Transverse colon (tissue), 4 donors: Measurements from ENCODE around the gene NPC1. TPM values are rescaled to one million over a fixed set of nuclear protein-coding genes. Genes with fewer than 3 reads are reported as not detected.
"Not testable (repeated sequence)": the region's sequence is repeated elsewhere in the genome, so short reads cannot be mapped to it uniquely, and the experiment has no call there.

Experiments
- DNase-seq: peaks from one replicate; pipeline ENCODE4 v3.0.0-alpha.2; 2019
- H3K27ac ChIP-seq, 4 donors: fragments of 200-600 bp; sonication (generic); 2 replicates each; pipeline ENCODE4 v1.5.1; 2016 to 2018; ENCODE audit warnings: inconsistent platforms in 4 of 4
- H3K27me3 ChIP-seq: fragments of 200-600 bp; sonication (generic); 2 replicates; pipeline ENCODE4 v1.5.1; 2017; ENCODE audit warnings: inconsistent platforms
- H3K36me3 ChIP-seq, 4 donors: fragments of 200-600 bp; sonication (generic); 2 replicates each; pipeline ENCODE4 v1.5.1; 2017 to 2019; ENCODE audit warnings: inconsistent platforms in 4 of 4
- H3K4me1 ChIP-seq, 4 donors: fragments of 200-600 bp; sonication (generic); 2 replicates each; pipeline ENCODE4 v1.5.1; 2017 to 2020; ENCODE audit warnings: inconsistent platforms in 4 of 4
- H3K4me3 ChIP-seq, 4 donors: fragments of 200-600 bp; sonication (generic); 1 replicate in 1 of 4; 2 replicates in 3 of 4; pipeline versions ENCODE4 v1.5.1 to v1.6.1; 2017 to 2019; ENCODE audit warnings: inconsistent platforms in 4 of 4
- H3K9me3 ChIP-seq, 2 donors: fragments of 200-600 bp; sonication (generic); 2 replicates each; pipeline ENCODE4 v1.5.1; 2017 to 2019; ENCODE audit warnings: inconsistent platforms in 2 of 2
- CTCF ChIP-seq, 5 experiments: fragments of 200-600 bp in 3 of 5; fragments of 450-650 bp in 2 of 5; sonication (generic) in 3 of 5; IDR thresholded peaks; 1 replicate in 2 of 5; 2 replicates in 3 of 5; pipeline ENCODE4 v1.5.1; 2016 to 2017; ENCODE audit warnings: antibody characterized with exemption in 5 of 5, inconsistent platforms in 3 of 5, mild to moderate bottlenecking in 2 of 5, moderate library complexity in 1 of 5
- EP300 ChIP-seq: sonication (generic); formaldehyde crosslinking; IDR thresholded peaks from one replicate; pipeline ENCODE4 v1.6.1; 2017; ENCODE audit warnings: antibody characterized with exemption, low read depth
- POLR2A ChIP-seq: fragments of 450-650 bp; IDR thresholded peaks from one replicate; pipeline ENCODE4 v1.6.1; 2016; ENCODE audit warnings: antibody characterized with exemption, mild to moderate bottlenecking, moderate library complexity
- POLR2AphosphoS5 ChIP-seq, 3 donors: sonication (generic); formaldehyde crosslinking; IDR thresholded peaks; one replicate each; pipeline ENCODE4 v1.6.1; 2016; ENCODE audit warnings: antibody characterized with exemption in 3 of 3
- WGBS, 2 donors: methylation state at CpG; one replicate each; pipeline ENCODE4 v1.1.5; 2018; ENCODE audit warnings: low coverage in 1 of 2; 5-methylcytosine and 5-hydroxymethylcytosine counted together
- in situ Hi-C, 4 donors: fragments of 200-750 bp; cut with MboI; loops; one replicate each; pipeline versions ENCODE4 v1.15.0 to v1.15.1; 2017; ENCODE audit warnings: low sequenced_read_pairs in 3 of 4, low pct_ligation_motif_present in 1 of 4, low pct_unique_long_range_greater_than_20kb in 1 of 4
- intact Hi-C: fragments of 100-400 bp; cut with DNase I; formaldehyde crosslinking; loops from one replicate; pipeline ENCODE4 v1.15.1; 2023; ENCODE audit warnings: low total_unique reads
- total RNA-seq, 4 donors: library from RNA; depleted of rRNA; stranded (reverse); fragments of >200 nt; gene quantifications; one replicate each; pipeline ENCODE4 v1.1.0, GENCODE V29; 2016

Gene NPC1
- total RNA-seq, 4 donors from 2014 or later, result 33.6 to 96.1 (median 49.7) TPM

GRCh38 chr18:23495723-23496440 is 90.4 kb downstream of the NPC1 start:
- Histone ChIP-seq H3K27me3 (no peaks in the 10 kb centered on the region), H3K27ac (peak overlapping the region in 1 of 4 donors; percentile 42), H3K9me3 (no peaks in the 10 kb centered on the region), H3K4me3 (no peak overlapping the region), H3K36me3 (no peaks in the 10 kb centered on the region), H3K4me1 (peaks cover 0 to 7% (median 3%) of the 10 kb centered on the region in 4 donors)
- intact Hi-C loops, result no loop called here
- peak; percentile 35 for DNase-seq
- no peak for TF ChIP-seq EP300
- no peak for TF ChIP-seq CTCF (IDR thresholded peaks at IDR 0.05)
- no peak for TF ChIP-seq POLR2AphosphoS5 (IDR thresholded peaks at IDR 0.05)
- no peak for TF ChIP-seq POLR2A
- WGBS, 2 donors, result 46 to 59% methylated on average over 4 to 12 of the region's 12 CpGs
- in situ Hi-C loops, result no loop called here

GRCh38 chr18:23494992-23495391 is 91.3 kb downstream of the NPC1 start:
- Histone ChIP-seq H3K4me3 (no peak overlapping the region), H3K9me3 (no peaks in the 10 kb centered on the region), H3K27me3 (no peaks in the 10 kb centered on the region), H3K36me3 (no peaks in the 10 kb centered on the region), H3K27ac (no peak overlapping the region), H3K4me1 (peaks cover 0 to 7% (median 3%) of the 10 kb centered on the region in 4 donors)
- TF ChIP-seq EP300, result no peak
- no peak for TF ChIP-seq POLR2A
- no peak for TF ChIP-seq CTCF (IDR thresholded peaks at IDR 0.05)
- no peak for TF ChIP-seq POLR2AphosphoS5 (IDR thresholded peaks at IDR 0.05)
- in situ Hi-C loops, result no loop called here
- intact Hi-C loops, result no loop called here
- 94 to 100% methylated on average over 1 of the region's 1 CpG for WGBS, 2 donors
- no peak for DNase-seq

- Histone ChIP-seq H3K4me3 (no peak overlapping the region), H3K27ac (no peak overlapping the region), H3K4me1 (peaks cover 0 to 2% (median 0%) of the 10 kb centered on the region in 4 donors), H3K27me3 (no peaks in the 10 kb centered on the region), H3K36me3 (no peaks in the 10 kb centered on the region), H3K9me3 (no peaks in the 10 kb centered on the region)
- no peak for DNase-seq
- TF ChIP-seq EP300, result no peak
- no peak for TF ChIP-seq CTCF (IDR thresholded peaks at IDR 0.05)
- TF ChIP-seq POLR2A, result no peak
- no peak for TF ChIP-seq POLR2AphosphoS5 (IDR thresholded peaks at IDR 0.05)
- in situ Hi-C loops, result no loop called here
- 90 to 93% methylated on average over 1 of the region's 1 CpG for WGBS, 2 donors
- intact Hi-C loops, result no loop called here
These were observed 92.7 kb downstream of the NPC1 start for GRCh38 chr18:23493654-23494053.

GRCh38 chr18:23489586-23489985 is 96.7 kb downstream of the NPC1 start:
- H3K4me3 ChIP-seq, intact Hi-C loops: not testable (repeated sequence)
- WGBS, 2 donors, result 84 to 85% methylated on average over 5 of the region's 5 CpGs

More at GRCh38 chr18:23489586-23489985, 96.7 kb downstream of the NPC1 start:
- H3K36me3 ChIP-seq, H3K27me3 ChIP-seq, H3K9me3 ChIP-seq, DNase-seq, in situ Hi-C loops, H3K27ac ChIP-seq: not testable (repeated sequence)
- H3K4me1 ChIP-seq, result peaks cover 0 to 13% (median 5%) of the 10 kb centered on the region in 4 donors
